ENCODE measurements around the gene RANBP10. TPM values are rescaled to one million over a fixed set of nuclear protein-coding genes. Genes with fewer than 3 reads are reported as not detected.

The RANBP10 gene
- total and polyA plus RNA-seq, 9 of the 15 experiments (the other 6 are each of a cell fraction or from before 2014, with no cell fraction given), result 0.61 to 19.3 (median 5.9) TPM

GRCh38 chr16:67833415-67834241 lies 27.3 kb upstream of the RANBP10 start (continued):
- TF ChIP-seq RNF2 (IDR thresholded peaks at IDR 0.05) (peak; percentile 48; the same call in 1 of the 2 replicates), ZNF263 (CRISPR knock-in tag; IDR thresholded peaks at IDR 0.05; ENCODE audit: borderline replicate concordance) (peak; percentile 61; the same call in 1 of the 2 replicates), NFRKB (IDR thresholded peaks at IDR 0.05; ENCODE audit: low read depth) (peak; percentile 45; the same call in 1 of the 2 replicates), SIN3A (IDR thresholded peaks at IDR 0.05; ENCODE audit: borderline replicate concordance in 2 of 2, control insufficient read depth in 1 of 2, low read depth in 2 of 2, low read length in 2 of 2) (peak; percentile 87 to 94; a peak in 3 of 4 replicates), ZFPM2 (CRISPR knock-in tag; IDR thresholded peaks at IDR 0.05) (no peak), PCBP1 (IDR thresholded peaks at IDR 0.05; ENCODE audit: low read depth, low read length, poor library complexity, severe bottlenecking) (peak; percentile 48), ATF7 (IDR thresholded peaks at IDR 0.05) (peak; percentile 64; the same call in 1 of the 2 replicates), ZC3H11A (IDR thresholded peaks at IDR 0.05; ENCODE audit: low read depth, low read length) (no peak), ZFP30 (CRISPR knock-in tag; IDR thresholded peaks at IDR 0.05; ENCODE audit: borderline replicate concordance) (no peak), SUPT5H (IDR thresholded peaks at IDR 0.05) (peak; percentile 87), ILK (tag; IDR thresholded peaks at IDR 0.05; ENCODE audit: borderline replicate concordance, low read depth) (no peak), ZNF143 (CRISPR knock-in tag; IDR thresholded peaks at IDR 0.05) (peak; percentile 99), BHLHE40 (IDR thresholded peaks at IDR 0.05; ENCODE audit: low read length) (peak; percentile 62), ZNF445 (CRISPR knock-in tag; IDR thresholded peaks at IDR 0.05; ENCODE audit: low read depth) (no peak), RBBP5 (IDR thresholded peaks at IDR 0.05; ENCODE audit: borderline replicate concordance, insufficient read depth, low read length, poor library complexity, severe bottlenecking) (peak; percentile 70), PREB (CRISPR knock-in tag; IDR thresholded peaks at IDR 0.05) (0 out of 2 replicates have a peak, but pooled peaks have one; percentile 50), ATF6 (CRISPR knock-in tag; IDR thresholded peaks at IDR 0.05) (peak; percentile 89; the same call in 1 of the 2 replicates)
- TF ChIP-seq, protein P1, sequence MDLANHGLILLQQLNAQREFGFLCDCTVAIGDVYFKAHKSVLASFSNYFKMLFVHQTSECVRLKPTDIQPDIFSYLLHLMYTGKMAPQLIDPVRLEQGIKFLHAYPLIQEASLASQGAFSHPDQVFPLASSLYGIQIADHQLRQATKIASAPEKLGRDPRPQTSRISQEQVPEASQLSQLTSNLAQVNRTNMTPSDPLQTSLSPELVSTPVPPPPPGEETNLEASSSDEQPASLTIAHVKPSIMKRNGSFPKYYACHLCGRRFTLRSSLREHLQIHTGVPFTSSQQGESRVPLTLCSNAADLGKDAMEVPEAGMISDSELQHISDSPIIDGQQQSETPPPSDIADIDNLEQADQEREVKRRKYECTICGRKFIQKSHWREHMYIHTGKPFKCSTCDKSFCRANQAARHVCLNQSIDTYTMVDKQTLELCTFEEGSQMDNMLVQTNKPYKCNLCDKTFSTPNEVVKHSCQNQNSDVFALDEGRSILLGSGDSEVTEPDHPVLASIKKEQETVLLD (IDR thresholded peaks at IDR 0.05), result no peak
- TF ChIP-seq, protein P2, sequence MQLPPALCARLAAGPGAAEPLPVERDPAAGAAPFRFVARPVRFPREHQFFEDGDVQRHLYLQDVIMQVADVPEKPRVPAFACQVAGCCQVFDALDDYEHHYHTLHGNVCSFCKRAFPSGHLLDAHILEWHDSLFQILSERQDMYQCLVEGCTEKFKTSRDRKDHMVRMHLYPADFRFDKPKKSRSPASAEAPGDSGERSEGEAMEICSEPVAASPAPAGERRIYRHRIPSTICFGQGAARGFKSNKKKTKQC (CRISPR knock-in tag; IDR thresholded peaks at IDR 0.05), result peak; percentile 94
- TF ChIP-seq, protein P3, sequence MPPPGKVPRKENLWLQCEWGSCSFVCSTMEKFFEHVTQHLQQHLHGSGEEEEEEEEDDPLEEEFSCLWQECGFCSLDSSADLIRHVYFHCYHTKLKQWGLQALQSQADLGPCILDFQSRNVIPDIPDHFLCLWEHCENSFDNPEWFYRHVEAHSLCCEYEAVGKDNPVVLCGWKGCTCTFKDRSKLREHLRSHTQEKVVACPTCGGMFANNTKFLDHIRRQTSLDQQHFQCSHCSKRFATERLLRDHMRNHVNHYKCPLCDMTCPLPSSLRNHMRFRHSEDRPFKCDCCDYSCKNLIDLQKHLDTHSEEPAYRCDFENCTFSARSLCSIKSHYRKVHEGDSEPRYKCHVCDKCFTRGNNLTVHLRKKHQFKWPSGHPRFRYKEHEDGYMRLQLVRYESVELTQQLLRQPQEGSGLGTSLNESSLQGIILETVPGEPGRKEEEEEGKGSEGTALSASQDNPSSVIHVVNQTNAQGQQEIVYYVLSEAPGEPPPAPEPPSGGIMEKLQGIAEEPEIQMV (tag; conservative IDR thresholded peaks at IDR 0.05; ENCODE audit: low read depth), result no peak
